Cerebellar nuclear complex (tissue), 1 donor: ENCODE data around the gene LRP10.
A peak's percentile ranks its signal among the peaks of the same experiment; 100 is the strongest.

Source experiments
- DNase-seq, 2 experiments: peaks; one replicate each; lab custom pipeline; 2025; lab: John Stamatoyannopoulos, UW

LRP10 gene

DNA sequence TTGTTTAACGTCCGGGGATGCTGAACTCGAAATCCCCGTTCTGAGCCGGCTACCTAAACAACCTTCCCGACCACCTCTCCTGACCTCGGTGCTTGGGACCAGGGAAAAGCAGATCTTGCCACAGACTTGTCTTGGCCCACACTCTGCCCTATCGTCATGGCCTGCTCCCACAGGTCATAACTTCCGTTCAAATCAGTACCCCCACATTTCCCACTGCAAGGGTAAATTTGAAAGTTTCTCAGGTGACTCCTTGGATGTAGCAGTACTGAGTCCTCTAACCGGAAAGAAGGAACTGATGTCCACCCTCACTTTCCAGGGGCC, 48.0 kb downstream of the LRP10 start:
- no peak for DNase-seq

DNA sequence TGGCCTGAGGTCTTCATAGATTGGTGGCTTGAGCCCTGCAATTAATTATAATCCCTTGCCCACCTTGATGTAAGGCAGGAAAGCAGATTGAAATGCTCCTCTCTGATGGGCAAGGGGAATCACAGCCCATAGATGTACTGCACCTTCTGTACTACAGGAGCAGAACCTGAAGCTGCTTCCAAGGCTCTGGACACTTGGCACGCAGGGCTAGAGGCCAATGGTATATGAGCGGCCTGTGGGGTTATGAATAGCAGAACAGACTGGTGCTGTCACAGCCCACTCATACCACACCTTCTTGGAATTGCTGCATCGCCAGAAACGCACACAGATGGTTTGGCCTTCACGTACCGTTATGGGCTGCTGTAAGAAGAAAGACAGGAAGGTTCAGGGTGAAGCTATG, 49.2 kb downstream of the LRP10 start:
- no peak for DNase-seq

DNA sequence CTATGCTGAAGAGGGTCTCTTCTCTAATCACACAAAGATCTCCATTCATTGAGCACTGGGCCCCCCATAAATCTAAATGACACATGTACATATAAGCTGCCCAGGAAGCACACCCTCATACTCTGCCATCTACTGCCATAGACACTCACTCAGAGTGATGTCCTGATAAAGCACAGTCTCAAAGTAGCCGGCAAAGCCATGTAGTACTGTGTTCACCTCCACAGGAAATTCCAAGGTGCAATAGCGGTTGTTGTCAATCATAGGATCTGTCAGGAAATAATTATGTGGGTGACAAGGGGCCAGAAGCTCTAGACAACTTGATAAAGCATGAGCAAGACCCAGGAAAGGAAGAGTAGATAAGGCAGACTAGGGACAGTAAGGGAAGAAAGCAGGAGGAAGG, 50.8 kb downstream of the LRP10 start:
- no peak for DNase-seq

DNA sequence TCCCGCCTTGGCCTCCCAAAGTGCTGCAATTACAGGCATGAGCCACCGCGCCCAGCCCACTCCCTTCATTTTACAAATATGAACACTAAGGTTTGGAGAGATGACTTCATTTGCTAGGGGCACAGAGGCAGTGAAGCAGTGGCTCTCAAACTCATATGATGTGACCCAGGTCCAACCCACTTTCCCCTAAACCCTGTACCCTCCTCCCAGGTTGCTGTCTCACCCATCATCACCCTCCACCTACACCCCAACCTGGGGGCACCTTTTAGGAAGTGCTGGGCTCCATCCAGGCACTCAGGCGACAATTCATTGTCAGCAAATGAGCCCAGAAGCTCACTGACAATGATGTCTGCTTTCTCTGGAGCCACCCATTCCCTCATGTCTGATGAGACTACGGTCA, 52.2 kb downstream of the LRP10 start:
- no peak for DNase-seq

DNA sequence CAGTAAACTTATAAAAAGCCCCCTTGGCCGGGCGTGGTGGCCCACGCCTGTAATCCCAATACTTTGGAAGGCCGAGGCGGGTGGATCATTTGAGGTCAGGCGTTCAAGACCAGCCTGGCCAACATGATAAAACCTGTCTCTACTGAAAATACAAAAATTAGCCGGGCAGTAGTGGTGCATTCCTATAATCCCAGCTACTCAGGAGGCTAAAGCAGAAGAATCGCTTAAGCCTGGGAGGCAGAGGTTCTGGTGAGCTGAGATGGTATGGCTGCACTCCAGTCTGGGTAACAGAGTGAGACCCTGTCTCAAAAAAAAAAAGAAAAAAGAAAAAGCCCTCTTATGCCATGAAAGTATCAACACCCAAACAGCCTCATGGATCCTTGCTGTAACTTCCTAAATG, 54.0 kb downstream of the LRP10 start:
- no peak for DNase-seq

DNA sequence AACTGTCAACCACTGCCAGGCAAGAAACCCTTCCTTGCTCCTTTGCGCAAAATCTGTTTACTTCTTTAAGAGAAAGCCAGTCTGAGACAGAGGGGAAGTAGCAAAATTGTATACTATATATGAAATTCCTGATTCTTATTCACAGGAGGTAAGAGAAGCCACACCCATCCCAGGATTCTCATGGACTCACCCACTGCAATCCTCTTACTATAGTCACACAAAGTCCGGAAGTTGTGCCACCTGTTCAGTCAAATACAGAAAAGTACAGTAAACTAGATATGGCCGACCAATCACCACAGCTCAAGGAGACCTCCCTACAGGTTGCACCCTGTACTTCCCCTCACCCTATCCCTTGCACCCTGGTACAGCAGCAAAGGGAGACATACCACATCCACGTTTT, 54.8 kb downstream of the LRP10 start:
- DNase-seq, result no peak

DNA sequence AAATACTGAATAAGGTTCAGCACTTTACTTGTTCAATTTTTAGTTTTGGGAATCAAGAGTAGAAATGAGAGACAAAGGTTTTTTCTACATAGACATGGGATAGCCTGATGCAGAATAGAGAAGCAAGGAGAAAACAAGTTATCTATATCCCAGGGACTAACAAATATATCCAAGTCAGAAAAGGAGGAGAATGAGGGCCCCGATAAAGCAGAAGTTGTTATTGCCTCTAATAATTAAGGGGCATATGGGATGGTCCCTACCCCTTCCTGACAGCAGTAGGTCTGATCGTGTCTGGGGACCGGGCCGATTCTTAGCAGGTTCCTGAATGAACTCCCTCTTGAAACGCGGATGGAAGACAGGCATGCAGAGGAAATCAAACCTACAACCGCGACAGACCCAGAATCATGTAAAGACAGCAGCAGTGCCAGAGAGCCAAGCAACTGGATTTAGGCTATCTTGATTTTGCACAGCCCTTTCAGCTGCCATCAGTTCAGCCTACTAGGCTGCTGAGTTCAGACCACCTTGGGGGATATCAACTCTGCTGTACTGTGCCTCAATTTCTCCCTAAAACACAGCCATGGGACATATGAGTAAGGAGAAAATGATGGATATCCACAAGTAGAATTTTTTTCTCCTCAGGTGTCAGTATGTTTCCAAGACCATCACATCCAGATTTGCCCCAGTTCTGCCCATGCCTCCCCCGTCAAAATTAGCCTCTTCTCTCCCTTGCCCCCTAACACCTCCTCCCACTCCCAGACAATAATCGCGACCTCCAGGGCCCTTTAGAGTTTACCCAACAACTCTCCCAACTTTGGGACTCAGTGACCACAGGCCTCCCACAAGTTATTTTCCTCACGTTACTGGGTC, 56.9 kb downstream of the LRP10 start:
- no peak for DNase-seq

DNA sequence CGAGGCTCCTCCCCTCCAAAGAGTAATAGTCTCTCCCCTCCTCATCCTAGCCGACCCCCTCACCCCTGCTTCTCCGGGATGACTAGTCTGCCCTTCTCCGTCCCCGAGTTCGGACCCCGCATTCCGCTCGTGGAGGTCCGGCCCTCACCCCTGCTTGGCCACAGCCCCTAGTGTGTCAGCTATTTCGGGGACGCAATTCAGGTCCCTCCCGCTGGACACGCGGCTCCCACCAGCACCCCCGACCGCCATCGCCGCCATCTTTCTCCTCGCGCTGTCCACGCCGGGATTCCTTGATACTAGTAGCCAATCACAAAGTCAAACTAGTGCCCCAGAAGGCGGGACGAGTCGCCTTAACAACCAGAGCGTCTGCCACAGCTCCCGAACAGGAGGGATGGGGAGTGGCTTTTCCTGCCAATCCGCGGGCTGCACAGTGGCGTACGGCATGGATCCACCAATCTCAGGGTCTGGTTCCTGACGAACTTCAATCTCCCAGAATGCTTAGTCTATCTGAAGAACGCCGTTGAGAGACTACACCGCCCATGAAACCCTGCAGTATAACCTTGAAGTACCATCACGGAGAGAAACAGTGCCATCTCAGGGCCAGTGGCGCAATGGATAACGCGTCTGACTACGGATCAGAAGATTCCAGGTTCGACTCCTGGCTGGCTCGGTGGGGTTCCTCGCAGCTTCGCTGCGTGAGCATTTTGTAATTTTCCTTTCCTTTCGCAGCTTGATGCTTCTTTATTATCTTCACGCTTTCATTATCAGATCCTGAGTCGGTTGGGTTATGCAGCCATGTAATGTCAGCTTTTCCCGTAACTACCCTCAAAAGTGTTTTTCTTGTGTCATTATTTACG, 57.8 kb downstream of the LRP10 start, which contains the start of gene PRMT5:
TSS of gene PRMT5 (minus strand) at position 273 of the 857 bp plus-strand sequence. CDS start at position 258, 15 bp downstream.
- peak; percentile 95 to 100 for DNase-seq

DNA sequence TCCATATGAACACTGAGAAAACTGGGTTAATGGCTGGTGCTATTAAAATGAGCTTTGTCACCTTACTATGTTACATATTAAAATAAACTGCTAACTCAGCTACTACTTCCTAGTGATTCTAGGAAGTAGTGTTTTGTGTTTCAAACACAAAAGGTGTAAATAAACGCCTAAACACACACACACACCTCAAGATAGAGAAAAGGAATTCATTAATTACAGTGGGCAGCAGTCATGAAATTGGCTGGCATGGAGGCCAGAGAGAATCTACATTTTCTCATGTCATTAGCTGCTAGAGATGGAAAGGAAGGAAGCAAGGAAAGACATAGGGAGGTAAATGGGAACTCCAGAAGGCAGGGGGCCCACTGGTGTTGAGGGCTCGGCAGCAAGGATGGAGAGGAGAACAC, 58.4 kb downstream of the LRP10 start:
- DNase-seq, result peak in 1 of 2 experiments; percentile 51
